GM12865 (cell line): ENCODE results near the gene TMC2.

Source experiments
- DNase-seq: peaks from one replicate; pipeline ENCODE4 v3.0.0; 2010; ENCODE audit warnings: low read depth
- H3K4me3 ChIP-seq: 2 replicates; pipeline ENCODE4 v1.5.1; 2011; ENCODE audit warnings: mild to moderate bottlenecking, low read depth, low read length, control low read depth
- CTCF ChIP-seq: IDR thresholded peaks from 2 replicates; pipeline ENCODE4 v1.5.1; 2011; ENCODE audit warnings: low read length, control low read depth, low read depth, inconsistent platforms; ENCODE audit not compliant: insufficient read depth; ENCODE audit errors: missing control alignments

TMC2 gene

GRCh38 chr20:2603816-2604505 is 67.6 kb downstream of the TMC2 start:
- TF ChIP-seq CTCF = no peak
- DNase-seq = no peak
- no peak overlapping the region for H3K4me3 ChIP-seq

- TF ChIP-seq CTCF = no peak
- DNase-seq = no peak
Observed at GRCh38 chr20:2604506-2604835, 68.1 kb downstream of the TMC2 start.

GRCh38 chr20:2606507-2607006 is 70.2 kb downstream of the TMC2 start:
- DNase-seq = no peak
- no peak for TF ChIP-seq CTCF
- no peak overlapping the region for H3K4me3 ChIP-seq

More at GRCh38 chr20:2604506-2604835, 68.1 kb downstream of the TMC2 start:
- no peak overlapping the region for H3K4me3 ChIP-seq

GRCh38 chr20:2610326-2610725 is 74.0 kb downstream of the TMC2 start:
- H3K4me3 ChIP-seq = no peak overlapping the region
- DNase-seq = no peak
- TF ChIP-seq CTCF = no peak

GRCh38 chr20:2610941-2611720 is 74.8 kb downstream of the TMC2 start:
- TF ChIP-seq CTCF = no peak
- H3K4me3 ChIP-seq = no peak overlapping the region
- no peak for DNase-seq

GRCh38 chr20:2612073-2612472 is 75.7 kb downstream of the TMC2 start:
- no peak for DNase-seq
- TF ChIP-seq CTCF = no peak
- H3K4me3 ChIP-seq = no peak overlapping the region
